NCI-H1694 treated with DMSO at 0.1 percent for 48 hours (cell line): Measurements from ENCODE around the gene SERPINB8.
A peak's percentile ranks its signal among the peaks of the same experiment; 100 is the strongest.
"Not testable (repeated sequence)": the region's sequence is repeated elsewhere in the genome, so short reads cannot be mapped to it uniquely, and the experiment has no call there.

Experiments
- DNase-seq: peaks from one replicate; lab custom pipeline; 2025; lab: John Stamatoyannopoulos, UW

SERPINB8 gene

DNA sequence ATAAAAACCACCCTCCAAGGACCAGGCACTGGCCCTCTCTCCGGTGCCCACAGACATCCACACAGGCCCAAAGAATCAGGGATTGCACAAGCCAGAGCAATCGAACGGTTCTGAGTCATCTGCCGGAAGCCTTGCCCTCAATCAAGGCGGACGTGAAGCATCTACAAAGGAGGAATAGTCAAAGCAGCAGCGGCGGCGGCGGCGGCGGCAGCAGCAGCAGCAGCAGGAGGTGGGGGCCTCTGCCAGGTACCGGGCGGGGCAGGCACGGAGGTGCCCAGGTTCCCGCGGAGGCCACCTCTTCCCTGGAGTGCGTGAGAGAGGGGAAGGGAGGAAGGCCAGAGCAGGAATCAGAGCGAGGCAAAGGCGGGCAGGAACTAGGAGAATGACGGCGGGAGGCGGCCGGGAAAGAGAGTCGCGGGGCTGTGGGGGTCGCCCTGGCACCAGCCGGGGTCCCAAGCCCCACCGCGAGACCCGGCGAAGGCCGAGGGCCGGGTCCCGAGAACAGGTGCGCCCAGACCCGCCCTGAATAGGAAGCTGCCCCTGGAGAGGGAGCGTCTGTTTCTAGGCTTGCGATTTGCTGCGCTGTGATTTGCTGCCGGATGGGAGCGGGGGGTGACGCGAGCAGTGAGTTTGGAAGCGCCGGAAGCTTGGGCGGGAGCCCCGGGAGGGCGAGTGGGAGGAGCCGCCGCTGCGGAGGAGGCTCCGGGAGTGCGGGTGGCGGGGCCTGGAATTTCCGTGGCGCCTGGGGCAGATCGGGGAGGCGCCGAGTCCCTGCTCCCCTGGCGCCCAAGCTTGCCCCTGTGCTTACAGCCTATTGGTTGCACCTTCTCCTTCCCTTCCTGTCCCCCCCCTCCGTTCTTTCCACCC lies at the start of gene SERPINB8:
Gene SERPINB8, plus strand, starts transcription at position 140 of the 867 bp plus-strand sequence. CDS start 8,228 bp downstream, outside the sequence.
- peak; percentile 63 for DNase-seq

DNA sequence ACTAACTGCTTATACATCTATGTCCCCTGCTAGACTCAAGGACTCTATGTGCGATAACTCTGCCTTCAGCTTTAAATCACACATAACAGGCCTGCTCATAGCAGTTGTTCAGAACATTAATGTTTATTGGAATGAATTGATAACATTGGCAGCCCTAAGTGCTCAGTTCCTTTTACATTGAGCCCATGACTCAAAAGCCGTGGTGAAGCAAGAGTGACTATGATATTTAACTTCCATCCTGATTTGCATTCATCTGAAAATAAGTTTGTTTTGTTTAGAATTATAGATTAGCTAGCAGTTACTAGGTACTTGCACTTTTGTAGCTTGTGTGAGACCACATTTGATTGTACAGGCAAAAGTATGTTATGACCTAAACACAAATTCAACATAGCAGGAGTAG lies 47.8 kb upstream of the SERPINB8 start:
- DNase-seq: no peak

DNA sequence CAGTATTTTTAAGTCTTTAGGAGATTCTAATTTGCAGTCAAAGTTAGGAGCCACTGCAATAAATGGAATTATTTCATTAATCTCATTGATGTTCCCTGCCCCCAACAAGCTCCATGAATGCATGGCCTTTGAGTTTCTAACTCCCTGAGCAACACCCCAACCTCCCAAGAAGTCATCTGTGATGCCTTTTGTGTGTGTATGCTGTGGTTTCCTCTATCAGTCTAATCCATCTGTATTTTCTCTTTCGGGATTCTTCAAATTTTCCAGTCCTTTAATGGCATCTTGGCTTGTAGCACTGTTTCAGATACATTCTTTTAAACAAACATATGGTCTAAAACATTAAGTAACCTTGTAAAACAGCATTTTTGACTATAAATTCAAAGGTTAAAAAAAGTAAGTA lies 45.3 kb upstream of the SERPINB8 start:
- no peak for DNase-seq

GRCh38 chr18:63928331-63928730 lies 41.5 kb upstream of the SERPINB8 start:
- no peak for DNase-seq

GRCh38 chr18:63929369-63929768 lies 40.5 kb upstream of the SERPINB8 start:
- not testable (repeated sequence) for DNase-seq

DNA sequence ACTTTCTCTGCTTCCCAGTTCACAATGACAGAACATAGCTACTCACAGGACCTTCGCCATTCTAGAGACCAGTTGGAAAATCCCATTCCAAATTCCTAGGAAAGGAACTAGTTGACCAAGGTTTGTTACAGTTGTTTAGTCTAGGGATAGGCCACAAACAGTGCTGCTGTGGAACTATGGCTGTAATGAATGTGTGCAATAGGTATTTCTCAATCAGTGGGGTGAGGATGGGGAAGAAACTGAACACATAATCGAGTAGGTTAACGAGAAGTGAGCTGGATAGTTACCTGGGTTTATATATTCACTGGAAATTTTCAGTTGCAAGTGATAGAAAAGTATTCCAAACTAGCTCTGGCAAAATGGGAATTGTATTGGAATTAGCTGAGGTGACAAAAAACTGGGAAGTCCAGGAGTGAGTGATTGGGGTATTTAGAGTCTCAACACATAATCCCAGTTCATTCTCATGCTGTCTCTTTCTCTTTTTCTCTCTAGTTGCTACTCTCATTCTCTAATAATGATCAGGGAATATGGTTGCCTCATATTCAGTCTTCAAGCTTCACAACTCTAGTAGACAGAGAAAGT lies 39.0 kb upstream of the SERPINB8 start:
- no peak for DNase-seq

- DNase-seq: no peak
These were observed 33.5 kb upstream of the SERPINB8 start for GRCh38 chr18:63936156-63936931.

- DNase-seq: no peak
These were observed 32.9 kb upstream of the SERPINB8 start for GRCh38 chr18:63936932-63937393.

DNA sequence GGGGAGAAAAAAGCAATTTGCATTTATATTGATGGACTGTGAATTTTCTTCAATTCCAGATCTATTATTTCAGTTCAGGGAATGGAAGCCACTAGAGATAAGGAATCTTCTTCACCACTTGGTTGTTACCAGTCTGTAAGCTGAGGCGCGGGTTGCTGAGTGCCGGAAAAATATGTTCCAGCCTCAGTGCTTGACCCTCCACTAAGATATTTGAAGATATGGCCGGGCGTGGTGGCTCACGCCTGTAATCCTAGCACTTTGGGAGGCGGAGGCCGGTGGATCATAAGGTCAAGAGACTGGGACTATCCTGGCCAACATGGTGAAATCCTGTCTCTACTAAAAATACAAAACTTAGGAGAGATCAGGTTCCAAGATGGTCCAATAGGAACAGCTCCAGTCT lies 29.9 kb upstream of the SERPINB8 start:
- DNase-seq: no peak

DNA sequence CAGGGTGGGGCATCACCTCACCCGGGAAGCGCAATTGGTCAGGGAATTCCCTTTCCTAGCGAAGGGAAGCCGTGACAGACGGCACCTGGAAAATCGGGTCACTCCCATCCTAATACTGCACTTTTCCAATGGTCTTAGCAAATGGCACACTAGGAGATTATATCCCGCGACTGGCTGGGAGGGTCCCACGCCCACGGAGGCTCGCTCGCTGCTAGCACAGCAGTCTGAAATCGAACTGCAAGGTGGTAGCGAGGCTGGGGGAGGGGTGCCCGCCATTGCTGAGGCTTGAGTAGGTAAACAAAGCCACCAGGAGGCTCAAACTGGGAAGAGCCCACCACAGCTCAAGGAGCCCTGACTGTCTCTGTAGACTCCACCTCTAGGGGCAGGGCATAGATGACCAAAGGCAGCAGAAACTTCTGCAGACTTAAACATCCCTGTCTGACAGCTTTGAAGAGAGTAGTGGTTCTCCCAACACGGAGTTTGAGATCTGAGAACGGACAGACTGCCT lies 29.3 kb upstream of the SERPINB8 start:
- not testable (repeated sequence) for DNase-seq

GRCh38 chr18:63947051-63947790 lies 22.7 kb upstream of the SERPINB8 start:
- no peak for DNase-seq

DNA sequence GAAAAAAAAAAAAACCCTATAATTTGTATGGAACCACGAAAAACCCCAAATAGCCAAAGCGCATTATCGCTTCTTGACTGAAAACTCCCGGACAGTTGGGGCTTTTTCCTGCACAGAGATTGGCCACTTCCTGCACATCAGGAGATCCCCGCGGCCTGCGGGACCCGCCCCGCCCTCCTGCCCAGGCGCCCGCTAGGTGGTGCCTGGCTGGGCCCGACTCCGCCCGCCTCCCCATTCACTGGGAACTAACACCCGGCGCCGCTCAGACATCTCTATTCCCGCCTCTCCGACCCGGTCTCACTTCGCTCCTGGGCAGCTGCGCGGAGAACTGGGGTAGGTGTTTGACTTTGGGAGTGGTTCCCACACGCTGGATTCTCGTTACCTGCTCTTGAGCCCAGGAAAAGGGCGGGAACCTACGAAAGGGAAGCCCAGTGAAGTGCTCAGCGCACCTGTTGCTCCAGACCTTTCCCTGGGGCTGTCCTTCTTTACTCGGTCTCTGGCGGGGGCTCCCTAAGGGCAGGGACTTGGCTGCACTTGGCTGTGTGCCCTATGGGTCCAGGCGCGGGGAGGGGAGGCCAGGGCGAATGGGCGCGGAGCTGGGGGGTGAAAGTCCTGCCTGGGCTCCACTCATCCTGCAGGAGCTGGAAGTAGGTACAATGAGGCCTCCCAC lies 20.7 kb upstream of the SERPINB8 start, which contains the start of gene HMSD:
Gene HMSD, plus strand, starts transcription at position 234 of the 670 bp plus-strand sequence. CDS start 4,155 bp downstream, outside the sequence.
- no peak for DNase-seq

DNA sequence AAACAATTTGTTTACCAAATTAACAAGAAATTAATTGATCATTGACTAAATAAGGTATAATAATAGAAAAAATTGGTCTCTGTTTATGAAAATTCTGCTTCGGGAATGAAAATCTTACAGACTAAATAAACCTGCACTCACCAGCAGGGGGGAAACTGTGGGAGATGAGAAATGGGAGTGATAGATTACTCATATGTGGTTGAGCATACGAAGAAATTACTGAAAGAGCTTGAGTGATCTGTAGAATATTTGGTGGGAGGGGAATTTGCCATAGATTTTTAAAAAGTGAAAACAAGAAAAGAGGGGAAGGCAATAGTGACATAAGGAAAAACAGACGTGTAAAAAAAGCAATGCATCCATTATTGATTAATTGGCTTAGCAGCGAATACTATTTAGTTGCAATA lies 18.6 kb upstream of the SERPINB8 start:
- DNase-seq: no peak

DNA sequence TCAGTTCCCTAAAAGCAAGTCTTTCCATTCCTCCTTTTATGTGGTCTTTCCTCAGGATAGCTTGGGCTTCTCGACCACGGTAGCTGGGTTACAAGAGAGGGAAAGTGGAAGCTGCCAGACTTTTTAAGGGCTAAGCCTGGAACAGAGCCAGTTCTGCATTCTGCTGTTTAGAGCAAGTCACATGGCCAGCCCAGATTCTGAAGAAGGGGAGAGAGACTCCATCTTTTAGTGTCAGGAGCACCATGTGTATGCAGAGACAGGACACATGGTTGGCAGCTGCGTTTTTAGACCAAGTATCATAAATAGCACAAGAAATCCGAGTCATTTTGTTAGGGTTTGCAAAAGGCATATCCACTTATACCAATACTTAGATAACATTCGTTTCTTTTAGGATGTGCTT lies 16.1 kb upstream of the SERPINB8 start:
- DNase-seq: no peak

DNA sequence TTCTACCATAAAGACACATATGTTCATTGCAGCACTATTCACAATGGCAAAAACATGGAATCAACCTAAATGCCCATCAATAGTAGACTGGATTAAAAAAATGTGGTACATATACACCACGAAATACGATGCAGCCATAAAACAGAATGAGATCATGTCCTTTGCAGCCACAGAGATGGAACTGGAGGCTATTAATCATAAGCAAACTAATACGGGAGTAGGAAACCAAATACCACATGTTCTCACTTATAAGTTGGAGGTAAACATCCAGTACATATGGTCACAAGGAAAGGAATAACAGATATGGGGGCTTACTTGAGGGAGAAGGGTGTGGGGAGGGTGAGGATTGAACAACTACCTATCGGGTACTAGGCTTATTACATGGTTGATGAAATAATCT lies 13.1 kb upstream of the SERPINB8 start:
- no peak for DNase-seq

DNA sequence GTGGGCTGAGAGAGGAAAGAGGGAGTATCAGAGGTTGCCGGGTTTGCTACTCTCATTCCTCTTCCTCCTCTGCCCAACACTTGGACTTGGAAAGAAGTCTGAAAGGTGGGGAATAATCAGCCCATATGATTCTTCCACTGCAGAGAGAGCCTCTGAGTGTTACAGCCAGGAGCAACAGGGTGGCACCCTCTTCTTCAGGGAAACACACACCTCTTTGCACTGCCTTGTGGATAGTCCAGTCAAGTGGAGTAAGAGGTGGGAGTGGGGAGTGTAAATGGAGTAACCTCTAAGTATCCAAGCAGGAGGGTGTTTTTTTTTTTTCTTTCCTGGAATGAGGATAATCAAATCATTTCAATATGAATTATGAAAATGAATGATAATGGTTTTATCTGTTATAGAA lies 9.0 kb upstream of the SERPINB8 start:
- no peak for DNase-seq

- DNase-seq: no peak
These were observed 8.4 kb upstream of the SERPINB8 start for GRCh38 chr18:63961435-63961980.

DNA sequence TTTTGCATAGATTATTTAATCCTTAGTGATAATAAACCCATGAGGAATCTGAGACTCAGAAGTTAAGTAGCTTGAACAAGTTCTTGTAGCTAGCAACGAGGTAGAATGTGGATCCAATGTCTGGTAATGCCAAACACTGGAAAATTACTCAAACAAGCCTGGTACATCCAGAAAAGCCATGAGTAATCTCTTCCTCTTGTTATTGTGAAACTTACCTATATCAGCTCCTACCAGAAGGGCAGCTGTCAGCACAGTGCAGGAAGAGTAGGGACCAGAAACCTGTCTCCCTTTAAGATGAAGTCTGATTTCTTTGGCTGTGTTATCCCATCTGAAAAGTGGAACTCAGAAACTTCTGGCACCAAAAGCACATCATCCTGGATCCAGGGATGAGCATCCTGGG lies 7.7 kb upstream of the SERPINB8 start:
- DNase-seq: no peak

DNA sequence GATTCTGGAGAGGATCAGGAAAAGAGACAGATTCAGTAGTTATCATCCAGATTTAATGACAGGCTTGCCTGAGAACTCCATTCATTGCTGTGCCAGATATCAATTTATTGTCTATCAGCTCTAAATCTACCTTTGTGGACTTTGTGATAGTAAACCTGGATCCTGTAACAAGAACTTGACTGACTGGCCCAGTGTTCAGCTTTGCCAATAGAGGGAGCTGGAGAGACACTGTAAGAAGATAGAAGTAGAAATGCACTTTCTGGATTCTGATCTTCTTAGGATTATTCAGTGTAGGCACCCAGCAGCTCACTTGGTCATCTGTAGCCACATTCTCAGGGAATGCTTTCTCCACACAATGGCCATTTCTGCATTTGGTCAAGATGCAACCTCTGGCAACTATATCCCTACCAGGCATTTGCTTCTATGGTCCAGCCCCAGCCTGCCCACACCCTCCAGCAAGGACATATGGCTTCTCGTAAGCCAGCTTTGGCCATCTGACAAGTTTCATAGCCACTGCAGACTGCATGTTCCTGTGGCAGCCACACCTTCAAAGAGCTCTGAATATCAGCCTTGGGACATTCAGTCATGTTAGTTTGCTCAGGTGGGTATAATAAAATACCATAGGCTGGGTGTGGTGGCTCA lies 6.1 kb upstream of the SERPINB8 start:
- DNase-seq: peak; percentile 23

GRCh38 chr18:63964908-63965307 lies 5.0 kb upstream of the SERPINB8 start:
- DNase-seq: no peak
